ENCODE measurements around the gene SSBP4. TPM values are rescaled to one million over a fixed set of nuclear protein-coding genes. Genes with fewer than 3 reads are reported as not detected.

SSBP4 gene
- total and polyA plus RNA-seq, 9 of the 15 experiments (the other 6 are each of a cell fraction or from before 2014, with no cell fraction given): 1.1 to 189 (median 39.0) TPM

GRCh38 chr19:18478545-18479311, 59.5 kb downstream of the SSBP4 start (continued):
- TF ChIP-seq MIER1 (IDR thresholded peaks at IDR 0.05; ENCODE audit: low read depth) (no peak), TCF7L2 (IDR thresholded peaks at IDR 0.05; ENCODE audit: low read depth, low read length) (no peak), KLF13 (tag; IDR thresholded peaks at IDR 0.05; ENCODE audit: borderline replicate concordance, low read depth) (no peak), GTF2A2 (tag; IDR thresholded peaks at IDR 0.05) (no peak), ZNF133 (CRISPR knock-in tag; IDR thresholded peaks at IDR 0.05) (no peak), NEUROD1 (IDR thresholded peaks at IDR 0.05; ENCODE audit: borderline replicate concordance, low read depth, low read length, partially characterized antibody) (no peak), ZBTB8A (IDR thresholded peaks at IDR 0.05; ENCODE audit: partially characterized antibody) (no peak), HIVEP1 (CRISPR knock-in tag; IDR thresholded peaks at IDR 0.05) (no peak), RBM15 (IDR thresholded peaks at IDR 0.05; ENCODE audit: insufficient read depth, low read length) (no peak), YY1 (IDR thresholded peaks at IDR 0.05; ENCODE audit: borderline replicate concordance in 1 of 3, control insufficient read depth in 1 of 3, extremely low read depth in 1 of 3, insufficient read depth in 3 of 3, insufficient read length in 1 of 3, insufficient replicate concordance in 2 of 3, low read depth in 1 of 3, low read length in 2 of 3) (peak in 2 of 3 experiments; percentile 58 to 68), ZNF324 (CRISPR knock-in tag; IDR thresholded peaks at IDR 0.05) (no peak), LCOR (CRISPR knock-in tag; IDR thresholded peaks at IDR 0.05) (no peak), ZFP91 (CRISPR knock-in tag; IDR thresholded peaks at IDR 0.05) (0 out of 2 replicates have a peak, but pooled peaks have one; percentile 25), CXXC5 (CRISPR knock-in tag; IDR thresholded peaks at IDR 0.05) (peak; percentile 57), EWSR1 (IDR thresholded peaks at IDR 0.05; ENCODE audit: borderline replicate concordance, low read depth, partially characterized antibody) (no peak), SETDB1 (IDR thresholded peaks at IDR 0.05; ENCODE audit: low read length) (no peak), RBFOX2 (IDR thresholded peaks at IDR 0.05; ENCODE audit: low read depth, low read length) (peak; percentile 60), MYNN (IDR thresholded peaks at IDR 0.05) (no peak), MYNN (CRISPR knock-in tag; IDR thresholded peaks at IDR 0.05) (no peak), TCFL5 (CRISPR knock-in tag; conservative IDR thresholded peaks at IDR 0.05) (0 out of 2 replicates have a peak, but pooled peaks have one; percentile 48), MXI1 (IDR thresholded peaks at IDR 0.05; ENCODE audit: low read depth, low read length) (no peak)
- TF ChIP-seq, protein P1, sequence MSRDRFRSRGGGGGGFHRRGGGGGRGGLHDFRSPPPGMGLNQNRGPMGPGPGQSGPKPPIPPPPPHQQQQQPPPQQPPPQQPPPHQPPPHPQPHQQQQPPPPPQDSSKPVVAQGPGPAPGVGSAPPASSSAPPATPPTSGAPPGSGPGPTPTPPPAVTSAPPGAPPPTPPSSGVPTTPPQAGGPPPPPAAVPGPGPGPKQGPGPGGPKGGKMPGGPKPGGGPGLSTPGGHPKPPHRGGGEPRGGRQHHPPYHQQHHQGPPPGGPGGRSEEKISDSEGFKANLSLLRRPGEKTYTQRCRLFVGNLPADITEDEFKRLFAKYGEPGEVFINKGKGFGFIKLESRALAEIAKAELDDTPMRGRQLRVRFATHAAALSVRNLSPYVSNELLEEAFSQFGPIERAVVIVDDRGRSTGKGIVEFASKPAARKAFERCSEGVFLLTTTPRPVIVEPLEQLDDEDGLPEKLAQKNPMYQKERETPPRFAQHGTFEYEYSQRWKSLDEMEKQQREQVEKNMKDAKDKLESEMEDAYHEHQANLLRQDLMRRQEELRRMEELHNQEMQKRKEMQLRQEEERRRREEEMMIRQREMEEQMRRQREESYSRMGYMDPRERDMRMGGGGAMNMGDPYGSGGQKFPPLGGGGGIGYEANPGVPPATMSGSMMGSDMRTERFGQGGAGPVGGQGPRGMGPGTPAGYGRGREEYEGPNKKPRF (IDR thresholded peaks at IDR 0.05; ENCODE audit: low read depth, low read length): no peak
- TF ChIP-seq, protein P2, sequence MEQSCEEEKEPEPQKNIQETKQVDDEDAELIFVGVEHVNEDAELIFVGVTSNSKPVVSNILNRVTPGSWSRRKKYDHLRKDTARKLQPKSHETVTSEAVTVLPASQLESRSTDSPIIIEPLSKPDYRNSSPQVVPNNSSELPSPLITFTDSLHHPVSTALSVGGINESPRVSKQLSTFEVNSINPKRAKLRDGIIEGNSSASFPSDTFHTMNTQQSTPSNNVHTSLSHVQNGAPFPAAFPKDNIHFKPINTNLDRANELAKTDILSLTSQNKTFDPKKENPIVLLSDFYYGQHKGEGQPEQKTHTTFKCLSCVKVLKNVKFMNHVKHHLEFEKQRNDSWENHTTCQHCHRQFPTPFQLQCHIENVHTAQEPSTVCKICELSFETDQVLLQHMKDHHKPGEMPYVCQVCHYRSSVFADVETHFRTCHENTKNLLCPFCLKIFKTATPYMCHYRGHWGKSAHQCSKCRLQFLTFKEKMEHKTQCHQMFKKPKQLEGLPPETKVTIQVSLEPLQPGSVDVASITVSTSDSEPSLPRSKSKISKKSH (CRISPR knock-in tag; IDR thresholded peaks at IDR 0.05): no peak

Measured in K562 (cell line).